HL-60 (cell line): Measurements from ENCODE around the gene SERPINF2.
"Not testable (repeated sequence)": the region's sequence is repeated elsewhere in the genome, so short reads cannot be mapped to it uniquely, and the experiment has no call there.

Experiments used
- DNase-seq, 2 experiments: peaks; one replicate each; pipeline ENCODE4 v3.0.0-alpha.2; 2010 to 2020; ENCODE audit warnings: low read depth in 1 of 2, low spot score in 1 of 2
- H3K27ac ChIP-seq: fragments of 250-450 bp; sonication (Bioruptor Pico); replicated peaks from 2 replicates; pipeline ENCODE4 v1.5.1; 2020; ENCODE audit warnings: mild to moderate bottlenecking, moderate library complexity
- H3K27me3 ChIP-seq: fragments of 250-450 bp; sonication (Bioruptor Pico); 2 replicates; pipeline ENCODE4 v1.5.1; 2021; ENCODE audit warnings: mild to moderate bottlenecking, moderate library complexity; ENCODE audit not compliant: insufficient read depth, poor library complexity, severe bottlenecking
- H3K4me3 ChIP-seq: replicated peaks from 2 replicates; pipeline ENCODE4 v1.5.1; 2011; ENCODE audit warnings: mild to moderate bottlenecking, control low read depth, low read length; ENCODE audit not compliant: insufficient read depth
- CTCF ChIP-seq: IDR thresholded peaks from one replicate; pipeline ENCODE4 v1.5.1; 2011; ENCODE audit warnings: low read length, control low read depth, inconsistent platforms; ENCODE audit not compliant: insufficient read depth
- GABPA ChIP-seq: IDR thresholded peaks from 2 replicates; pipeline ENCODE4 v1.6.1; 2012; ENCODE audit warnings: low read depth
- POLR2AphosphoS5 ChIP-seq: IDR thresholded peaks from 2 replicates; pipeline ENCODE4 v1.6.1; 2012; ENCODE audit warnings: low read depth
- REST ChIP-seq: IDR thresholded peaks from 2 replicates; pipeline ENCODE4 v1.6.1; 2012; ENCODE audit warnings: low read depth; ENCODE audit not compliant: insufficient replicate concordance
- SPI1 ChIP-seq: IDR thresholded peaks from 2 replicates; pipeline ENCODE4 v1.6.1; 2012; ENCODE audit warnings: low read depth, mild to moderate bottlenecking, borderline replicate concordance

The SERPINF2 gene

GRCh38 chr17:1767358-1767757 lies 24.7 kb downstream of the SERPINF2 start:
- no peak overlapping the region for H3K27ac ChIP-seq
- no peak for DNase-seq
- no peak overlapping the region for H3K4me3 ChIP-seq
- no peaks in the 10 kb centered on the region for H3K27me3 ChIP-seq
- TF ChIP-seq CTCF (no peak), POLR2AphosphoS5 (no peak), REST (no peak), GABPA (no peak), SPI1 (no peak)

- no peak overlapping the region for H3K4me3 ChIP-seq
- H3K27me3 ChIP-seq: no peaks in the 10 kb centered on the region
- H3K27ac ChIP-seq: no peak overlapping the region
- no peak for DNase-seq
- no peak for TF ChIP-seq GABPA
- TF ChIP-seq CTCF: no peak
- TF ChIP-seq SPI1: no peak
- TF ChIP-seq POLR2AphosphoS5: no peak
- no peak for TF ChIP-seq REST
Measured at GRCh38 chr17:1769822-1770477, 27.3 kb downstream of the SERPINF2 start.

GRCh38 chr17:1773000-1773695 lies 30.5 kb downstream of the SERPINF2 start:
- not testable (repeated sequence) for H3K27ac ChIP-seq, H3K27me3 ChIP-seq, H3K4me3 ChIP-seq, DNase-seq

GRCh38 chr17:1773696-1774181 lies 31.1 kb downstream of the SERPINF2 start:
- Histone ChIP-seq H3K4me3 (no peak overlapping the region), H3K27ac (no peak overlapping the region), H3K27me3 (no peaks in the 10 kb centered on the region)
- no peak for DNase-seq
- no peak for TF ChIP-seq SPI1
- no peak for TF ChIP-seq POLR2AphosphoS5
- TF ChIP-seq REST: no peak
- TF ChIP-seq GABPA: no peak
- TF ChIP-seq CTCF: no peak
